Suprapubic skin (tissue), 3 donors: ENCODE results near the gene MAST4.

Experiments used
- POLR2AphosphoS5 ChIP-seq, 3 donors: sonication (generic); formaldehyde crosslinking; IDR thresholded peaks; one replicate each; pipeline ENCODE4 v1.6.1; 2017; ENCODE audit warnings: antibody characterized with exemption in 3 of 3
- TF ChIP-seq, protein P1 (sequence below), 2 donors: fragments of 200-600 bp in 1 of 2; fragments of 450-650 bp in 1 of 2; sonication (generic) in 1 of 2; IDR thresholded peaks; one replicate each; pipeline ENCODE4 v1.5.1; 2016 to 2019; ENCODE audit warnings: antibody characterized with exemption in 2 of 2, mild to moderate bottlenecking in 1 of 2, moderate library complexity in 1 of 2

DNA sequence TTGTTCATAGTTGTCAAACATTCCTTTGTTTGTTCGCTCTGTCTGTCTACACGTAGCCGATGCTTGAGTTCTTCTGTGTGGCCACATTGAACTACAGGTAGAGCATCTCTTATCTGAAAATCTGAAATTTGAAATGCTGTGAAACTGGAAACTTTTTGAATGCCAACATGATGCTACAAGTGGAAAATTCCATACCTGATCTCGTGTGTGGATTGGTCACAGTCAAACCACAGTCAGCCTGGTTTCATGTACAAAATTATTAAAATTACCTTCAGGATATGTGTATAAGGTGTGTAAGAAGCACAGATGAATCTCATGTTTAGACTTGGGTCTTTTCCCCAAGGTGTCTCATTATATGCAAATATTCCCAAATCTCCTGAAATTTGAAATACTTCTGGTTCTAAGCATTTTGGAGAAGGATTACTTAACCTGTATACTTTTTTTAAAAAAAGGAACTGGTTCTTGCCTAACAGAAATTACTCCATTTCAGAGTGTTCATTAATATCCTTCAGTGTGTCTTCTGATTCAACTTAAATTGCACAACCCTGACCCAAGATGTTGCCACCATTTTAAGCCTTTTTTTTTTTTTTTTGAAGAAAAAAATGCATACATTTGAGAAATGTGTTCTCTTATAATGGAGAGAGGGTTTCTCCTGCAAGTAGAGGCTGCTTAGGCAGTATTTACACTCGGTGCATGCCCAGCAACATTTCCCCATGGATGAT, 254.3 kb downstream of the MAST4 start:
- TF ChIP-seq POLR2AphosphoS5 (IDR thresholded peaks at IDR 0.05), result no peak
- TF ChIP-seq, protein P1, sequence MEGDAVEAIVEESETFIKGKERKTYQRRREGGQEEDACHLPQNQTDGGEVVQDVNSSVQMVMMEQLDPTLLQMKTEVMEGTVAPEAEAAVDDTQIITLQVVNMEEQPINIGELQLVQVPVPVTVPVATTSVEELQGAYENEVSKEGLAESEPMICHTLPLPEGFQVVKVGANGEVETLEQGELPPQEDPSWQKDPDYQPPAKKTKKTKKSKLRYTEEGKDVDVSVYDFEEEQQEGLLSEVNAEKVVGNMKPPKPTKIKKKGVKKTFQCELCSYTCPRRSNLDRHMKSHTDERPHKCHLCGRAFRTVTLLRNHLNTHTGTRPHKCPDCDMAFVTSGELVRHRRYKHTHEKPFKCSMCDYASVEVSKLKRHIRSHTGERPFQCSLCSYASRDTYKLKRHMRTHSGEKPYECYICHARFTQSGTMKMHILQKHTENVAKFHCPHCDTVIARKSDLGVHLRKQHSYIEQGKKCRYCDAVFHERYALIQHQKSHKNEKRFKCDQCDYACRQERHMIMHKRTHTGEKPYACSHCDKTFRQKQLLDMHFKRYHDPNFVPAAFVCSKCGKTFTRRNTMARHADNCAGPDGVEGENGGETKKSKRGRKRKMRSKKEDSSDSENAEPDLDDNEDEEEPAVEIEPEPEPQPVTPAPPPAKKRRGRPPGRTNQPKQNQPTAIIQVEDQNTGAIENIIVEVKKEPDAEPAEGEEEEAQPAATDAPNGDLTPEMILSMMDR (IDR thresholded peaks at IDR 0.05), result no peak
